K562 (cell line): Measurements from ENCODE around the gene NTSR1. TPM values are rescaled to one million over a fixed set of nuclear protein-coding genes. Genes with fewer than 3 reads are reported as not detected.

Experiments
- CBFB ChIP-seq: sonication (generic); formaldehyde crosslinking; IDR thresholded peaks from 2 replicates; pipeline ENCODE4 v1.4.0; 2020; ENCODE audit warnings: mild to moderate bottlenecking, missing genetic modification reagents
- CC2D1A ChIP-seq: fragments of 450-650 bp; IDR thresholded peaks from 2 replicates; pipeline ENCODE4 v1.6.1; 2017; ENCODE audit warnings: mild to moderate bottlenecking
- CEBPB ChIP-seq: fragments of 450-650 bp; IDR thresholded peaks from 2 replicates; pipeline ENCODE4 v1.6.1; 2016; ENCODE audit warnings: missing genetic modification characterization, missing compliant biosample characterization
- CHD1 ChIP-seq: fragments of 200-600 bp; sonication (generic); IDR thresholded peaks from one replicate; pipeline ENCODE4 v1.6.1; 2012; ENCODE audit warnings: mild to moderate bottlenecking, moderate library complexity, low read length, inconsistent platforms
- COPS2 ChIP-seq: fragments of 450-650 bp; conservative IDR thresholded peaks from 2 replicates; pipeline ENCODE4 v1.6.1; 2016; ENCODE audit warnings: mild to moderate bottlenecking, moderate library complexity
- EGR1 ChIP-seq: fragments of 450-650 bp; conservative IDR thresholded peaks from 2 replicates; pipeline ENCODE4 v1.6.1; 2017; ENCODE audit warnings: mild to moderate bottlenecking
- ELF2 ChIP-seq: fragments of 250-450 bp; sonication (Bioruptor Pico); IDR thresholded peaks from 2 replicates; pipeline ENCODE4 v1.5.0; 2021; ENCODE audit warnings: mild to moderate bottlenecking
- EWSR1 ChIP-seq: fragments of 450-650 bp; IDR thresholded peaks from 2 replicates; pipeline ENCODE4 v1.6.1; 2018; ENCODE audit warnings: borderline replicate concordance, mild to moderate bottlenecking, low read depth, moderate library complexity; ENCODE audit not compliant: partially characterized antibody
- FOXM1 ChIP-seq, 2 experiments: fragments of 450-650 bp in 1 of 2; sonication (generic) in 1 of 2; formaldehyde crosslinking in 1 of 2; IDR thresholded peaks; 2 replicates each; pipeline versions ENCODE4 v1.6.1 to v1.9.0; 2017 to 2022; ENCODE audit warnings: low read depth in 2 of 2, mild to moderate bottlenecking in 2 of 2, missing genetic modification reagents in 1 of 2, moderate library complexity in 1 of 2
- GTF2E2 ChIP-seq: fragments of 200-800 bp; sonication (Bioruptor generic); IDR thresholded peaks from 2 replicates; pipeline ENCODE4 v1.6.1; 2016; ENCODE audit warnings: missing genetic modification characterization, missing compliant biosample characterization
- HDAC3 ChIP-seq: fragments of 450-650 bp; IDR thresholded peaks from 2 replicates; pipeline ENCODE4 v1.6.1; 2018; ENCODE audit warnings: borderline replicate concordance, mild to moderate bottlenecking, moderate library complexity; ENCODE audit not compliant: partially characterized antibody
- HDGF ChIP-seq: fragments of 450-650 bp; IDR thresholded peaks from 2 replicates; pipeline ENCODE4 v1.6.1; 2016
- HNRNPL ChIP-seq: fragments of 200-400 bp; formaldehyde crosslinking; IDR thresholded peaks from 2 replicates; pipeline ENCODE4 v1.6.1; 2017; ENCODE audit warnings: low read depth, mild to moderate bottlenecking, low read length
- JUN ChIP-seq, 2 experiments: sonication (generic) in 1 of 2; formaldehyde crosslinking in 1 of 2; IDR thresholded peaks; 2 replicates each; pipeline versions ENCODE4 v1.6.1 to v1.8.0; 2012 to 2022; ENCODE audit warnings: borderline replicate concordance in 2 of 2, mild to moderate bottlenecking in 2 of 2, improper control_type of control experiment in 1 of 2, low read depth in 1 of 2, low read length in 1 of 2, missing genetic modification reagents in 1 of 2
- KDM1A ChIP-seq, 2 experiments: fragments of 450-650 bp; IDR thresholded peaks; 2 replicates each; pipeline ENCODE4 v1.6.1; 2016; ENCODE audit warnings: mild to moderate bottlenecking in 2 of 2
- MTA1 ChIP-seq: fragments of 450-650 bp; IDR thresholded peaks from 2 replicates; pipeline ENCODE4 v1.6.1; 2017; ENCODE audit warnings: borderline replicate concordance
- NCOR1 ChIP-seq: fragments of 450-650 bp; IDR thresholded peaks from 2 replicates; pipeline ENCODE4 v1.6.1; 2016; ENCODE audit warnings: mild to moderate bottlenecking, moderate library complexity
- NFE2L1 ChIP-seq: fragments of 450-650 bp; IDR thresholded peaks from 2 replicates; pipeline ENCODE4 v1.6.1; 2016; ENCODE audit warnings: missing genetic modification characterization, low read depth, mild to moderate bottlenecking, missing compliant biosample characterization, moderate library complexity, borderline replicate concordance
- PHB2 ChIP-seq: fragments of 450-650 bp; IDR thresholded peaks from 2 replicates; pipeline ENCODE4 v1.6.1; 2017; ENCODE audit warnings: low read depth
- PTTG1 ChIP-seq: fragments of 450-650 bp; IDR thresholded peaks from 2 replicates; pipeline ENCODE4 v1.6.1; 2016; ENCODE audit warnings: low read depth, mild to moderate bottlenecking, missing genetic modification characterization, missing compliant biosample characterization
- RB1 ChIP-seq: fragments of 450-650 bp; IDR thresholded peaks from 2 replicates; pipeline ENCODE4 v1.6.1; 2017; ENCODE audit warnings: low read depth, mild to moderate bottlenecking
- RFX7 ChIP-seq: fragments of 250-450 bp; sonication (Bioruptor Pico); IDR thresholded peaks from 2 replicates; pipeline ENCODE4 v1.5.1; 2021; ENCODE audit warnings: mild to moderate bottlenecking
- SAP30 ChIP-seq: fragments of 200-600 bp; sonication (generic); IDR thresholded peaks from 2 replicates; pipeline ENCODE4 v1.6.1; 2012; ENCODE audit warnings: borderline replicate concordance, low read depth, mild to moderate bottlenecking, moderate library complexity, low read length, control low read depth, inconsistent platforms; ENCODE audit not compliant: insufficient read depth, poor library complexity, severe bottlenecking
- XRCC4 ChIP-seq: IDR thresholded peaks from one replicate; pipeline ENCODE4 v1.6.1; 2011; ENCODE audit not compliant: insufficient read depth, insufficient read length; ENCODE audit errors: extremely low read depth
- ZEB2 ChIP-seq: fragments of 450-650 bp; IDR thresholded peaks from 2 replicates; pipeline ENCODE4 v1.6.1; 2016
- ZNF140 ChIP-seq: fragments of 250-450 bp; sonication (Bioruptor Pico); IDR thresholded peaks from 2 replicates; pipeline ENCODE4 v1.8.0; 2021; ENCODE audit warnings: moderate library complexity, mild to moderate bottlenecking, inconsistent platforms
- ZNF217 ChIP-seq: sonication (generic); formaldehyde crosslinking; IDR thresholded peaks from 2 replicates; pipeline ENCODE4 v1.8.0; 2022; ENCODE audit warnings: mild to moderate bottlenecking, missing genetic modification reagents
- ZNF77 ChIP-seq: fragments of 250-450 bp; sonication (Bioruptor Pico); IDR thresholded peaks from 2 replicates; pipeline ENCODE4 v1.5.0; 2020
- ZNF830 ChIP-seq: fragments of 250-450 bp; sonication (Bioruptor Pico); IDR thresholded peaks from 2 replicates; pipeline ENCODE4 v1.5.0; 2021; ENCODE audit warnings: mild to moderate bottlenecking
- ZSCAN29 ChIP-seq: fragments of 450-650 bp; IDR thresholded peaks from 2 replicates; pipeline ENCODE4 v1.6.1; 2017
- polyA plus RNA-seq, 8 experiments: library from polyadenylated mRNA; depleted of rRNA in 4 of 8; stranded (reverse) in 5 of 8; unstranded in 3 of 8; fragments of >200 nt; fragmentation: Nextera tagmentation in 2 of 8; fragmentation: Illumina TruSeq in 1 of 8; extraction: Ambion mirVana in 2 of 8; extraction: Trizol in 1 of 8; gene quantifications; 2 replicates each; pipeline versions ENCODE4 v1.2.1 to v1.2.3, GENCODE V29; 2011 to 2014; ENCODE audit warnings: inconsistent platforms in 1 of 8, missing spikeins in 1 of 8
- total RNA-seq, 7 experiments: library from RNA; depleted of rRNA in 6 of 7; stranded (reverse); fragments of >200 nt in 6 of 7; fragmentation: Illumina TruSeq in 2 of 7; extraction: Trizol in 2 of 7; gene quantifications; 2 replicates each; pipeline versions ENCODE4 v1.2.1 to v1.2.3, GENCODE V29; 2011 to 2021; ENCODE audit warnings: low replicate concordance in 1 of 7
- TF ChIP-seq, protein P1 (sequence below): fragments of 250-450 bp; sonication (Bioruptor Pico); IDR thresholded peaks from 2 replicates; pipeline ENCODE4 v1.4.0; 2020; ENCODE audit warnings: borderline replicate concordance

NTSR1 gene
- total and polyA plus RNA-seq, 9 of the 15 experiments (the other 6 are each of a cell fraction or from before 2014, with no cell fraction given), result 0.04 to 0.40 (median 0.13) TPM; not detected in 3

DNA sequence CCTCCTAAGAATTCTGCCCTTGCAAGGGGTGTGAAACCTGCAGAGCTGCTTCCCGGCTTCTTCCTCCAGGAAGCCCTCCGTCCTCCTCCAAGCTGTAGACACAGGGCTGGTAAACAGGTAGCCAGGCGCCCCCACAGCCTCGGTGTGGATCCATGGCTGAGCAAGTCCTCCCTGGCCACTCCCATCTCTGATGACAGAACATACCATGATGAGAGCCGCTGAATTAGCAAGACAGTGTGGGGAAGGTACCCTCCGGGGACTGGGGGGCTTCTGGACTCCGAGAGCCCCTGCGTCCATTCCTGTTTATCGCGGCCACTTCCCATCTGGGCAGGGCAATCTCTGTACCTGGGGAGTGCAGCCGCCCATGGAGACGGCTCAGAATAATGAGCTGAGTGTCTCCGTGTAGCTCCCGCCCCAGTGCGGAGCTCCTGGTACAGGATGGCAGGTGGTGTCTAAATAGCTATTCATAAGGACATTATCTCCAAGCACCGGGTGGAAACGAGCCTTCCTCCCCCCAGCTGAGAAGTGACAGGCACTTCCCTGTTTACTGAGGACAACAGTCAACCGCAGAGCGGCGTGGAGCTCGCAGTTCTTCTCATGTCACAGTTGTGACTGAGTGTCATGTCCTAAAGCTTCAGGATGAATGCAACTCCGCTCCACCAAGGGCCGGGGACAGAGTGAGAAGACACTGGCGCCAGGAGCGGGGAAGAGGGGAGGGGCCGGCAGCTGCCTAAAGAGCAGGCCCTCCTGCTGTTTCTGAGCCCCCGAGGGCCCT lies 22.7 kb upstream of the NTSR1 start (continued):
- TF ChIP-seq CBFB (CRISPR knock-in tag) (peak; percentile 87; the same call in 1 of the 2 replicates), KDM1A (IDR thresholded peaks at IDR 0.05) (0 out of 4 replicates have a peak, but pooled peaks of 1 of the 2 experiments have one; percentile 36), CC2D1A (no peak), ZSCAN29 (no peak), MTA1 (no peak), SAP30 (no peak), EGR1 (no peak), NFE2L1 (tag) (no peak), ELF2 (CRISPR knock-in tag) (no peak), RB1 (no peak), ZNF830 (no peak), COPS2 (no peak), RFX7 (CRISPR knock-in tag) (no peak), ZNF140 (no peak), GTF2E2 (tag) (no peak), ZNF77 (no peak), XRCC4 (no peak), NCOR1 (peak; percentile 68), HDAC3 (no peak), CEBPB (no peak), HDGF (no peak), FOXM1 (IDR thresholded peaks at IDR 0.05; ENCODE audit: low read depth) (no peak), FOXM1 (CRISPR knock-in tag; IDR thresholded peaks at IDR 0.05; ENCODE audit: low read depth) (no peak), PHB2 (no peak), HNRNPL (no peak), CHD1 (no peak), JUN (IDR thresholded peaks at IDR 0.05; ENCODE audit: borderline replicate concordance, low read depth, low read length) (no peak), JUN (CRISPR knock-in tag; IDR thresholded peaks at IDR 0.05; ENCODE audit: borderline replicate concordance) (no peak), ZEB2 (no peak), EWSR1 (no peak), ZNF217 (CRISPR knock-in tag) (no peak), PTTG1 (tag) (no peak)
- TF ChIP-seq, protein P1, sequence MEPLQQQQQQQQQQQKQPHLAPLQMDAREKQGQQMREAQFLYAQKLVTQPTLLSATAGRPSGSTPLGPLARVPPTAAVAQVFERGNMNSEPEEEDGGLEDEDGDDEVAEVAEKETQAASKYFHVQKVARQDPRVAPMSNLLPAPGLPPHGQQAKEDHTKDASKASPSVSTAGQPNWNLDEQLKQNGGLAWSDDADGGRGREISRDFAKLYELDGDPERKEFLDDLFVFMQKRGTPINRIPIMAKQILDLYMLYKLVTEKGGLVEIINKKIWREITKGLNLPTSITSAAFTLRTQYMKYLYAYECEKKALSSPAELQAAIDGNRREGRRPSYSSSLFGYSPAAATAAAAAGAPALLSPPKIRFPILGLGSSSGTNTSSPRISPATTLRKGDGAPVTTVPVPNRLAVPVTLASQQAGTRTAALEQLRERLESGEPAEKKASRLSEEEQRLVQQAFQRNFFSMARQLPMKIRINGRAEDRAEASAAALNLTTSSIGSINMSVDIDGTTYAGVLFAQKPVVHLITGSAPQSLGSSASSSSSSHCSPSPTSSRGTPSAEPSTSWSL, result no peak
